ENCODE results near the gene CYB5D1.

DNA sequence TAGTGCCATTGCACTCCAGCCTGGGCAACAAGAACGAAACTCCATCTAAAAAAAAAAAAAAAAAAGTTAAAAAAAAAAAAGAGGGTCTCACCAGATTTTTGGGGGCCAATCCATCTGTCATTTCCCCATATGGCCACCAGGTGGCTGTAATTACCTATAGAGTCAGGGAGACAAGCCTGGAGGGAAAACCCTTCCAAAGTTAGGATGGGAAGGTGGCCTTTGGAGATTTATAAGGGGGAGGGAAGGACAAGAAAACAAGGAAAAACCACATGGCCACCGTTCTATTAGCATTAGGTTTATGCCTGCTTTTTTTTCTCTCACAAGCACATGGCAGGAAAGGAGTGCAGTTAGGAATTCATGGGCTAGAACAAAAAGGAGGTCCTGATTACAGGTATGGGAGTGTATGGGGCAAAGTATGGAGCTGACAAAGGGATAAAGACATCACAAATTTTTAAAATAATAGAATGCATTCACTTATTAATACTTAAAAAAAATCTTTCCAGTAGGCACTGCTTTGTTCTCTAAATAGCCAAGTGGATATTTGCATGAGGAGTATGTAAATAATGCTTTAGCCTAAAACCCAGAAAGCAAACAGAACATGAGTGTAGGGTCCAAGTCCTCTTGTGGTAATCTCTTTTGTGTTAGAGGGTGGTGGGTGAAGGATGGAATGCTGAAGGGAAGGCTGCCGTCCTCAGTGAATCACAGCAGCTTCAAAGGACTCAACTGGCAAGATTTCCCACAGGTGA lies 5.1 kb downstream of the CYB5D1 start:
- TF ChIP-seq, protein P1, sequence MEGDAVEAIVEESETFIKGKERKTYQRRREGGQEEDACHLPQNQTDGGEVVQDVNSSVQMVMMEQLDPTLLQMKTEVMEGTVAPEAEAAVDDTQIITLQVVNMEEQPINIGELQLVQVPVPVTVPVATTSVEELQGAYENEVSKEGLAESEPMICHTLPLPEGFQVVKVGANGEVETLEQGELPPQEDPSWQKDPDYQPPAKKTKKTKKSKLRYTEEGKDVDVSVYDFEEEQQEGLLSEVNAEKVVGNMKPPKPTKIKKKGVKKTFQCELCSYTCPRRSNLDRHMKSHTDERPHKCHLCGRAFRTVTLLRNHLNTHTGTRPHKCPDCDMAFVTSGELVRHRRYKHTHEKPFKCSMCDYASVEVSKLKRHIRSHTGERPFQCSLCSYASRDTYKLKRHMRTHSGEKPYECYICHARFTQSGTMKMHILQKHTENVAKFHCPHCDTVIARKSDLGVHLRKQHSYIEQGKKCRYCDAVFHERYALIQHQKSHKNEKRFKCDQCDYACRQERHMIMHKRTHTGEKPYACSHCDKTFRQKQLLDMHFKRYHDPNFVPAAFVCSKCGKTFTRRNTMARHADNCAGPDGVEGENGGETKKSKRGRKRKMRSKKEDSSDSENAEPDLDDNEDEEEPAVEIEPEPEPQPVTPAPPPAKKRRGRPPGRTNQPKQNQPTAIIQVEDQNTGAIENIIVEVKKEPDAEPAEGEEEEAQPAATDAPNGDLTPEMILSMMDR (IDR thresholded peaks at IDR 0.05; ENCODE audit: borderline replicate concordance, extremely low read depth, low read length, poor library complexity, severe bottlenecking) = peak; percentile 77
- no peak for TF ChIP-seq EZH2 (IDR thresholded peaks at IDR 0.05; ENCODE audit: borderline replicate concordance, low read depth, low read length, severe bottlenecking)

All from DND-41 (cell line).